Mucosa of rectum (tissue), 2 donors: ENCODE data around the gene C4orf33.
"Not testable (repeated sequence)": the region's sequence is repeated elsewhere in the genome, so short reads cannot be mapped to it uniquely, and the experiment has no call there.

ENCODE experiments used
- H3K27ac ChIP-seq, 2 donors: one replicate each; pipeline ENCODE4 v1.7.0; 2013; ENCODE audit warnings: inconsistent platforms in 2 of 2, low read depth in 2 of 2, low read length in 2 of 2
- H3K27me3 ChIP-seq, 2 donors: one replicate each; pipeline ENCODE4 v1.7.0; 2013; ENCODE audit warnings: low read length in 2 of 2; ENCODE audit not compliant: control insufficient read depth in 2 of 2, insufficient read depth in 2 of 2
- H3K36me3 ChIP-seq, 2 donors: one replicate each; pipeline ENCODE4 v1.7.0; 2013; ENCODE audit warnings: low read length in 2 of 2; ENCODE audit not compliant: control insufficient read depth in 2 of 2, insufficient read depth in 2 of 2
- H3K4me1 ChIP-seq, 2 donors: one replicate each; pipeline ENCODE4 v1.7.0; 2013; ENCODE audit warnings: low read length in 2 of 2, mild to moderate bottlenecking in 1 of 2; ENCODE audit not compliant: control insufficient read depth in 2 of 2, insufficient read depth in 2 of 2
- H3K4me3 ChIP-seq, 2 donors: one replicate each; pipeline ENCODE4 v1.7.0; 2013; ENCODE audit warnings: low read length in 2 of 2
- H3K9ac ChIP-seq, 2 donors: one replicate each; pipeline ENCODE4 v1.7.0; 2013; ENCODE audit warnings: low read length in 2 of 2, low read depth in 1 of 2, mild to moderate bottlenecking in 1 of 2
- H3K9me3 ChIP-seq, 2 donors: one replicate each; pipeline ENCODE4 v1.7.0; 2013; ENCODE audit warnings: low read length in 2 of 2; ENCODE audit not compliant: control insufficient read depth in 2 of 2
- donor health status: healthy.
- donor health status: Normal muscosa, but diverticular disease.

The C4orf33 gene

GRCh38 chr4:129113919-129114318 is 18.0 kb downstream of the C4orf33 start:
- Histone ChIP-seq H3K4me1 (no peaks in the 10 kb centered on the region), H3K27me3 (no peaks in the 10 kb centered on the region), H3K36me3 (peaks cover 7 to 11% of the 10 kb centered on the region in 2 donors), H3K9me3 (no peaks in the 10 kb centered on the region), H3K27ac (no peak overlapping the region), H3K9ac (no peak overlapping the region), H3K4me3 (no peak overlapping the region)

- H3K36me3 ChIP-seq = no peaks in the 10 kb centered on the region
- H3K4me1 ChIP-seq = no peaks in the 10 kb centered on the region
- H3K4me3 ChIP-seq = no peak overlapping the region
- H3K27ac ChIP-seq = no peak overlapping the region
- H3K27me3 ChIP-seq = no peaks in the 10 kb centered on the region
- no peaks in the 10 kb centered on the region for H3K9me3 ChIP-seq
- no peak overlapping the region for H3K9ac ChIP-seq
These were observed 21.8 kb downstream of the C4orf33 start for GRCh38 chr4:129117705-129118104.

- H3K4me3 ChIP-seq, H3K9me3 ChIP-seq, H3K27ac ChIP-seq, H3K9ac ChIP-seq, H3K27me3 ChIP-seq, H3K36me3 ChIP-seq, H3K4me1 ChIP-seq: not testable (repeated sequence)
These were observed 30.7 kb downstream of the C4orf33 start for GRCh38 chr4:129126614-129127013.

GRCh38 chr4:129129143-129129542 is 33.2 kb downstream of the C4orf33 start:
- Histone ChIP-seq H3K4me3 (no peak overlapping the region), H3K27ac (no peak overlapping the region), H3K4me1 (no peaks in the 10 kb centered on the region)

GRCh38 chr4:129131343-129131742 is 35.4 kb downstream of the C4orf33 start:
- no peak overlapping the region for H3K9ac ChIP-seq
- H3K4me1 ChIP-seq = no peaks in the 10 kb centered on the region
- H3K4me3 ChIP-seq = no peak overlapping the region
- no peaks in the 10 kb centered on the region for H3K9me3 ChIP-seq
- no peaks in the 10 kb centered on the region for H3K27me3 ChIP-seq
- no peaks in the 10 kb centered on the region for H3K36me3 ChIP-seq
- no peak overlapping the region for H3K27ac ChIP-seq

More at GRCh38 chr4:129129143-129129542, 33.2 kb downstream of the C4orf33 start:
- Histone ChIP-seq H3K9me3 (no peaks in the 10 kb centered on the region), H3K9ac (no peak overlapping the region), H3K36me3 (no peaks in the 10 kb centered on the region), H3K27me3 (no peaks in the 10 kb centered on the region)

GRCh38 chr4:129136433-129136832 is 40.5 kb downstream of the C4orf33 start:
- Histone ChIP-seq H3K27me3 (no peaks in the 10 kb centered on the region), H3K9me3 (no peaks in the 10 kb centered on the region), H3K36me3 (no peaks in the 10 kb centered on the region), H3K27ac (no peak overlapping the region), H3K4me3 (no peak overlapping the region), H3K4me1 (no peaks in the 10 kb centered on the region), H3K9ac (no peak overlapping the region)

- Histone ChIP-seq H3K36me3 (no peaks in the 10 kb centered on the region), H3K4me1 (no peaks in the 10 kb centered on the region), H3K27me3 (no peaks in the 10 kb centered on the region), H3K9ac (no peak overlapping the region), H3K9me3 (no peaks in the 10 kb centered on the region), H3K27ac (no peak overlapping the region), H3K4me3 (no peak overlapping the region)
These were observed 43.0 kb downstream of the C4orf33 start for GRCh38 chr4:129138810-129139496.

GRCh38 chr4:129140521-129140920 is 44.6 kb downstream of the C4orf33 start:
- Histone ChIP-seq H3K9me3 (no peaks in the 10 kb centered on the region), H3K4me1 (no peaks in the 10 kb centered on the region), H3K4me3 (no peak overlapping the region)

GRCh38 chr4:129143359-129143758 is 47.4 kb downstream of the C4orf33 start:
- Histone ChIP-seq H3K4me1 (no peaks in the 10 kb centered on the region), H3K9ac (no peak overlapping the region), H3K4me3 (no peak overlapping the region), H3K27ac (no peak overlapping the region), H3K9me3 (no peaks in the 10 kb centered on the region), H3K36me3 (no peaks in the 10 kb centered on the region), H3K27me3 (no peaks in the 10 kb centered on the region)

More at GRCh38 chr4:129140521-129140920, 44.6 kb downstream of the C4orf33 start:
- Histone ChIP-seq H3K9ac (no peak overlapping the region), H3K27ac (no peak overlapping the region), H3K36me3 (no peaks in the 10 kb centered on the region), H3K27me3 (no peaks in the 10 kb centered on the region)

- H3K27ac ChIP-seq = no peak overlapping the region
- no peak overlapping the region for H3K4me3 ChIP-seq
These were observed 48.8 kb downstream of the C4orf33 start for GRCh38 chr4:129144755-129145206.

More at GRCh38 chr4:129144755-129145206, 48.8 kb downstream of the C4orf33 start:
- no peaks in the 10 kb centered on the region for H3K9me3 ChIP-seq
- H3K9ac ChIP-seq = no peak overlapping the region
- no peaks in the 10 kb centered on the region for H3K36me3 ChIP-seq
- H3K4me1 ChIP-seq = no peaks in the 10 kb centered on the region
- no peaks in the 10 kb centered on the region for H3K27me3 ChIP-seq
